ENCODE data around the gene MTHFS.

DNA sequence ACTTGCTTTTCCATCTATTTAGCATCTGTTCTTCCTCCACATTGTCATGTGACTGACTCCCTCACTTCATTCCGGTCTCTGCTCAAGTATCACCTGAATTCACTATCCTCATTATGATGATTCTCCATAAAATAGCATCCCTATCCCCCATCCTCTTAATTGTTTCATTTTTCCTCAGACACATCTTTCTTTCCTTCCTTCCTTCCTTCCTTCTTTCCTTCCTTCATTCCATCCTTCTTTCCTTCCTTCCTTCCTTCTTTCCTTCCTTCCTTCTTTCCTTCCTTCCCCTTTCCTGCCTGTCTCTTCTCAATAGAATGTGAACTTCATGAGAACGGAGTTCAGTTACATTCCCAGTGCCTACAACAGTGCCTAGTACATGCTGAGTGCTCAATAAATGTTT lies 32.6 kb upstream of the MTHFS start:
- TF ChIP-seq, protein P1, sequence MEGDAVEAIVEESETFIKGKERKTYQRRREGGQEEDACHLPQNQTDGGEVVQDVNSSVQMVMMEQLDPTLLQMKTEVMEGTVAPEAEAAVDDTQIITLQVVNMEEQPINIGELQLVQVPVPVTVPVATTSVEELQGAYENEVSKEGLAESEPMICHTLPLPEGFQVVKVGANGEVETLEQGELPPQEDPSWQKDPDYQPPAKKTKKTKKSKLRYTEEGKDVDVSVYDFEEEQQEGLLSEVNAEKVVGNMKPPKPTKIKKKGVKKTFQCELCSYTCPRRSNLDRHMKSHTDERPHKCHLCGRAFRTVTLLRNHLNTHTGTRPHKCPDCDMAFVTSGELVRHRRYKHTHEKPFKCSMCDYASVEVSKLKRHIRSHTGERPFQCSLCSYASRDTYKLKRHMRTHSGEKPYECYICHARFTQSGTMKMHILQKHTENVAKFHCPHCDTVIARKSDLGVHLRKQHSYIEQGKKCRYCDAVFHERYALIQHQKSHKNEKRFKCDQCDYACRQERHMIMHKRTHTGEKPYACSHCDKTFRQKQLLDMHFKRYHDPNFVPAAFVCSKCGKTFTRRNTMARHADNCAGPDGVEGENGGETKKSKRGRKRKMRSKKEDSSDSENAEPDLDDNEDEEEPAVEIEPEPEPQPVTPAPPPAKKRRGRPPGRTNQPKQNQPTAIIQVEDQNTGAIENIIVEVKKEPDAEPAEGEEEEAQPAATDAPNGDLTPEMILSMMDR (IDR thresholded peaks at IDR 0.05; ENCODE audit: poor library complexity, severe bottlenecking): no peak
- no peak for TF ChIP-seq MXI1 (conservative IDR thresholded peaks at IDR 0.05; ENCODE audit: poor library complexity, severe bottlenecking)
- TF ChIP-seq POLR2AphosphoS5 (IDR thresholded peaks at IDR 0.05): no peak
